ENCODE measurements around the gene ABHD13. TPM values are rescaled to one million over a fixed set of nuclear protein-coding genes. Genes with fewer than 3 reads are reported as not detected.

ABHD13 gene
- total RNA-seq, 2 donors from 2014 or later = 4.8 to 9.7 TPM

DNA sequence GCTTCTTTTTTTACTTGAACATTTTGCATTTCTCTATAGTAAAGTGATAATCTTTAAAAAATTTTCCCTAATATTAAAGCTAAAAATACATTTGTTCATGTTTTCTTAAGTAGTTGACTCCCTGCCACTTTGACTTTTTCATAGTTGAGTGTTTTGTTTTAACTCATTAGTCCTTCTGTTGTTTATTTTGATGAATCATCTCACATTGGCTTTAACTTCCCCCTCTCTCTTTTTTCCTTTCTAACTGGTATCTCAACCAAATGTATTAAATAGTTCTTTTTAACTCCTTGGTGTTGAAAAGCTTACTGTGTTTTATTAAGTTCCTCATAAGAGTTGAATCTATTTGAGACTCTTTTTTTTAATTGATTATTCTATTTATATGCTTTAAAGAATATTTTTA, 54.1 kb downstream of the ABHD13 start:
- intact Hi-C loops (cut with DNase I) = no loop called here

DNA sequence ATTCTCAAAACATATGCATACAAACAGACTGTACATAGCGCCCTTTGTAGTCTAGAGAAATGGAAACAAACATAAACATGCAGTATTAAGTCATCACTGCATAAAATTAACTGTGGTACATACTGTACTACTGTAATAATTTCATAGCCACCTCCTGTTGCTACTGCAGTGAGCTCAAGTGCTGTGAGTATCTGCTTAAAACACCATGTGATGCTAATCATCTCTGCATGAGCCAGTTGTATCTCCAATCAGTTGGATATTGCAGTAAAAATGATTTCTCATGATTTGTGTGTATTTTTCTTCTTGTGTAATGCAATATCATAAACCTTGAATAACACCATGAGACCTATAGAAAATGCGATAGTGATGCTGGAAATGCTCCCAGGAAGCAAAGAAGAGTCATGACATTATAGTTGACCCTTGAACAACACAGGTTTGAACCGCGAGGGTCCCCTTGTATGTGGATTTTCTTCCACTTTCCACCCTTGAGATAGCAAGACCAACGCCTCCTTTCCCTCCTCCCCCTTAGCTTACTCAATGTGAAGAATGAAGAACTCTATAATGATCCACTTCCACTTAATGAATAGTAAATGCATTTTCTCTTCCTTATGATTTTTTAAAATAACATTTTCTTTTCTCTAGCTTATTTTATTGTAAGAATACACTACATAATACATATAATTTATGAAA, 55.4 kb downstream of the ABHD13 start:
- DNase-seq (ENCODE audit: low spot score) = no peak
- Histone ChIP-seq H3K9me3 (no peaks in the 10 kb centered on the region), H3K27me3 (replicated peaks; ENCODE audit: insufficient read depth) (no peaks in the 10 kb centered on the region), H3K4me3 (no peak overlapping the region), H3K36me3 (no peaks in the 10 kb centered on the region), H3K27ac (no peak overlapping the region), H3K4me1 (replicated peaks) (no peaks in the 10 kb centered on the region)
- intact Hi-C loops (cut with DNase I) = no loop called here
- WGBS = 87% methylated on average over 5 of the region's 5 CpGs
- TF ChIP-seq, protein P1, sequence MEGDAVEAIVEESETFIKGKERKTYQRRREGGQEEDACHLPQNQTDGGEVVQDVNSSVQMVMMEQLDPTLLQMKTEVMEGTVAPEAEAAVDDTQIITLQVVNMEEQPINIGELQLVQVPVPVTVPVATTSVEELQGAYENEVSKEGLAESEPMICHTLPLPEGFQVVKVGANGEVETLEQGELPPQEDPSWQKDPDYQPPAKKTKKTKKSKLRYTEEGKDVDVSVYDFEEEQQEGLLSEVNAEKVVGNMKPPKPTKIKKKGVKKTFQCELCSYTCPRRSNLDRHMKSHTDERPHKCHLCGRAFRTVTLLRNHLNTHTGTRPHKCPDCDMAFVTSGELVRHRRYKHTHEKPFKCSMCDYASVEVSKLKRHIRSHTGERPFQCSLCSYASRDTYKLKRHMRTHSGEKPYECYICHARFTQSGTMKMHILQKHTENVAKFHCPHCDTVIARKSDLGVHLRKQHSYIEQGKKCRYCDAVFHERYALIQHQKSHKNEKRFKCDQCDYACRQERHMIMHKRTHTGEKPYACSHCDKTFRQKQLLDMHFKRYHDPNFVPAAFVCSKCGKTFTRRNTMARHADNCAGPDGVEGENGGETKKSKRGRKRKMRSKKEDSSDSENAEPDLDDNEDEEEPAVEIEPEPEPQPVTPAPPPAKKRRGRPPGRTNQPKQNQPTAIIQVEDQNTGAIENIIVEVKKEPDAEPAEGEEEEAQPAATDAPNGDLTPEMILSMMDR (IDR thresholded peaks at IDR 0.05) = no peak
- TF ChIP-seq POLR2A (IDR thresholded peaks at IDR 0.05) (no peak), POLR2AphosphoS5 (IDR thresholded peaks at IDR 0.05) (no peak)

More for the DNA sequence above, 54.1 kb downstream of the ABHD13 start:
- Histone ChIP-seq H3K27ac (no peak overlapping the region), H3K27me3 (replicated peaks; ENCODE audit: insufficient read depth) (no peaks in the 10 kb centered on the region), H3K36me3 (no peaks in the 10 kb centered on the region), H3K4me1 (replicated peaks) (no peaks in the 10 kb centered on the region), H3K9me3 (no peaks in the 10 kb centered on the region), H3K4me3 (no peak overlapping the region)
- TF ChIP-seq POLR2A (IDR thresholded peaks at IDR 0.05) (no peak), POLR2AphosphoS5 (IDR thresholded peaks at IDR 0.05) (no peak)
- TF ChIP-seq, protein P1 (IDR thresholded peaks at IDR 0.05) = no peak
- DNase-seq (ENCODE audit: low spot score) = no peak

DNA sequence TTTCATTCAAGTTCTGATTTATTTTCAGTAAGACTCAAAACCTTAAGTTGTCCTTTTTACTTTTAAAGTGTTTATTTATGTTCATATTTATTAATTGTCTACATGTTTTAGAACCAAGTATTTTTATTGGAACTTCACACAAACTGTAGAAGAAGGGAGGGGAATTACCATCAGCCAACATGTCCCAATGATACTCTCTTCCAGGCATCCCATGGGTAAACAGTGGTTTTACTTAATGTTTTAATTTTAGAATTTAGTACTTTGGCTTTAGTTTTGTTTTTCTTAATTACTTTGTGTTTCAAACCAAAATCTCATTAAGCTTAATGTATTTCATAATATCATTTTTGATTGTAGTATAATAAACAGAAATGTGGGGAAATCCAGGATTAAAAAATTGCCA, 56.5 kb downstream of the ABHD13 start:
- intact Hi-C loops (cut with DNase I) = no loop called here
- Histone ChIP-seq H3K4me3 (no peak overlapping the region), H3K27me3 (replicated peaks; ENCODE audit: insufficient read depth) (no peaks in the 10 kb centered on the region), H3K9me3 (no peaks in the 10 kb centered on the region), H3K36me3 (no peaks in the 10 kb centered on the region), H3K27ac (no peak overlapping the region), H3K4me1 (replicated peaks) (no peaks in the 10 kb centered on the region)
- no peak for DNase-seq (ENCODE audit: low spot score)
- TF ChIP-seq POLR2A (IDR thresholded peaks at IDR 0.05) (no peak), POLR2AphosphoS5 (IDR thresholded peaks at IDR 0.05) (no peak)
- TF ChIP-seq, protein P1 (IDR thresholded peaks at IDR 0.05) = no peak

DNA sequence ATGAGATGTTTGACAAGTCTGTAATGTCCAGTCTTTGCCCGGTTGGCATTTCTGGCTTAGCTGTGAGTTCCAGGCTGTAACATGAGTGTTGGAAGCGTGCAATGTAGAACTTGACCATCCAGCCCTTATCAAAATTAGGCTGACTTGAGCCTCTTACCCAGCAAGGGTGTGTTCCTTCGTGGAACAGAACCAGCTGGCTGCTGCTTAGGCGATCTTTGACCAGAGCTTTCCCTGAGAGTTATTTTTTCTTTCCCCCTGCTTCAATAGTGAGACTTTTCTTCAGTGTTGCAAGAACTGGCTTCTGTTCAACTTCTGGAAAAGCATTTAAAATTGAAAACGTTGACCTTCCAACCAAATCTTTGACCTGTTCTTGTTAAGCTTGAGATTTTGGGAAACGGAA, 57.9 kb downstream of the ABHD13 start:
- no peaks in the 10 kb centered on the region for H3K9me3 ChIP-seq
- intact Hi-C loops (cut with DNase I) = no loop called here
- H3K36me3 ChIP-seq = no peaks in the 10 kb centered on the region
- DNase-seq (ENCODE audit: low spot score) = no peak
- 73% methylated on average over 6 of the region's 6 CpGs for WGBS
- H3K4me1 ChIP-seq (replicated peaks) = no peaks in the 10 kb centered on the region
- no peaks in the 10 kb centered on the region for H3K27me3 ChIP-seq (replicated peaks; ENCODE audit: insufficient read depth)
- H3K4me3 ChIP-seq = no peak overlapping the region
- no peak overlapping the region for H3K27ac ChIP-seq
- TF ChIP-seq, protein P1 (IDR thresholded peaks at IDR 0.05) = no peak
- TF ChIP-seq POLR2A (IDR thresholded peaks at IDR 0.05) (no peak), POLR2AphosphoS5 (IDR thresholded peaks at IDR 0.05) (no peak)

DNA sequence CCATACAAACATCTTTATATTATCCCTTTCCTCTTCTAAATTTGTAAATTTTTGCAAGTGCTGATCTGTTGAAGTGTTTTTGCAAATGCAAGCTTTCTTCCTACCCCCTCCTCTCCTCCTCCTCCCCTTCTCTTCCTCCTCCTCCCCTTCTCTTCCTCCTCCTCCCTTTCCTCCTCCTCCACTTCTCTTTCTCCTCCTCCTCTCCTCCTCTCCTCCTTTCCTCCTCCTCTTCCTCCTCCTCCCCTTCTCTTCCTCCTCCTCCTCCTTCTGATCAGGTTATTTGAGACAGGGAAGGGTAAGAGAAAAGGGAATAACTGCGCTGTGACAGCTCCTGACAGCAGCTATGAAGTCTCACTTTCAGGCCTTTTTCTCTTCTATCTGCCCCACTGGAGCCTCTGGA, 60.3 kb downstream of the ABHD13 start:
- Histone ChIP-seq H3K4me3 (no peak overlapping the region), H3K27ac (no peak overlapping the region), H3K9me3 (no peaks in the 10 kb centered on the region), H3K36me3 (no peaks in the 10 kb centered on the region), H3K4me1 (replicated peaks) (no peaks in the 10 kb centered on the region), H3K27me3 (replicated peaks; ENCODE audit: insufficient read depth) (no peaks in the 10 kb centered on the region)
- intact Hi-C loops (cut with DNase I) = no loop called here
- 88% methylated on average over 1 of the region's 1 CpG for WGBS
- no peak for DNase-seq (ENCODE audit: low spot score)
- TF ChIP-seq, protein P1 (IDR thresholded peaks at IDR 0.05) = no peak
- no peak for TF ChIP-seq POLR2A (IDR thresholded peaks at IDR 0.05)
- TF ChIP-seq POLR2AphosphoS5 (IDR thresholded peaks at IDR 0.05) = no peak

Data from prostate gland (tissue), 2 donors.